Stimulated activated CD4-positive, alpha-beta T cell treated with anti-CD3 and anti-CD28 coated beads, Interleukin-4, amount 100 ng/mL, for 24 hours (primary cell): ENCODE measurements around the gene RFX5.
"Not testable (repeated sequence)": the region's sequence is repeated elsewhere in the genome, so short reads cannot be mapped to it uniquely, and the experiment has no call there.

Experiments
- DNase-seq: peaks from one replicate; pipeline ENCODE4 v3.0.0-alpha.2; 2020

RFX5 gene

DNA sequence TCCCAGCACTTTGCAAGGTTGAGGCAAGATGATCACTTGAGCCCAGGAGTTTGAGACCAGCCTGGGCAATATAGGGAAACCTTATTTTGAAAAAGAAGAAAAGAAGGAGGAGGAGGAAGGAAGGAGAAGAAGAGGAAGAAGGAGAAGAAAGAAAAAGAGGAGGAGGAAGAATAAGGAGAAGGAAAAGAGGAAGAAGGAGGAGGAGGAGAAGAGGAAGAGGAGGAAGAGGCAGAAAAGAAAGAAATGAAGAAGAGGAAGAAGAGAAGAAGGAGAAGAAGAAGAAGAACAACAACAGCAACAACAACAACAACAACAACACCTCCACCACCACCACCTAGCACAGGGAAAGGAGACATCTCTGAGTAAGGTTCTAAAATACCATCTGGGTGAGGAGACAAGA lies 14.8 kb upstream of the RFX5 start:
- no peak for DNase-seq

DNA sequence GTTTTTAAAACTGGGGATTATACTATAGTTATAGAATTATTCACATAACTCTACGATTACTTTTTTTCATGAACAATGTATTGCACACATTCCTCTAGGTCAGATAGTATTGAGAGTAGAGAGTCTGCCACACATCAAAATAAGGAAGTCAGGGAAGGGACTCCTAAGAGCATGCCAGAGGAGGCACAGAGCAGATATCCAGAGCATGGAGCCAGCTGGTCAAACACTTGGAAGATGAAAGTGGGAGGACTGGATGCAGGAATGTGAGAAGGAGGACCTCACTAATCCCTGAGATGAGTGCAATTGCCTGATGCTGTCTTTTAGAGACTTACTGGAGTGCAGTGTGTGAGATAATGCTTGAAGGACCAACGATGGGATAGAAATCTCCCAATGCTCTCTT lies 9.6 kb upstream of the RFX5 start:
- no peak for DNase-seq

DNA sequence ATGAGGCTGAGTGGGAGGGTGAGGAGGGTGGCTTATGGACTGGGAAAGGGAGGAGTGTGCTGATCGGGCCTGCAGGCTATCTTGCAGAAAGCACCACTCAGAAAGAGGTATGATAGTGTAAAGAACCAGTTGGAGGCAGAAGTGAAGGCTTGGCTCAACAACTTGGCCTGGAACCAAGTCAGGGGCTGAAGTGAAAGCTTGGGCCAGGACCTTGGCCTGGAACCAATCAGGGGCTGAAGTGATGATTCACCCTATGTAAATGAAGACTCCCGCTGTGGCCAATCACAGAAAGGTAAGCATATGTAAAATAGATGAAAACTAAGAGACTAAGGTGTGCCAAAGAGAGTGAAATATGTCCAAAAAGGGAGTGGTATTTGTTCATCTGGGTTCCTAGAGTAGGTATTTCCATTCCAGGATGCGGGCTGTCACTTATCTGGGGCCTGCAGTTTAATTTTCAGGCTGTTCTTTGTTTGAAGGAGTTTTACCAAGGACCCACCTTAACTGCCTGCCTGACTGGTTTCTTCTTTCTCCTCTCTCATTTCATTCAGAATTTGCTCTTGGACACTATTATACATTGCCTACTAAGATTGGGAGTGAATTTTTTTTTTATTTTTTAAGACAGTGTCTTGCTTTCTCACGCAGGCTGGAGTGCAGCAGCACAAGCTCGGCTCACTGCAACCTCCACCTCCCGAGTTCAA lies 5.1 kb upstream of the RFX5 start:
- no peak for DNase-seq

DNA sequence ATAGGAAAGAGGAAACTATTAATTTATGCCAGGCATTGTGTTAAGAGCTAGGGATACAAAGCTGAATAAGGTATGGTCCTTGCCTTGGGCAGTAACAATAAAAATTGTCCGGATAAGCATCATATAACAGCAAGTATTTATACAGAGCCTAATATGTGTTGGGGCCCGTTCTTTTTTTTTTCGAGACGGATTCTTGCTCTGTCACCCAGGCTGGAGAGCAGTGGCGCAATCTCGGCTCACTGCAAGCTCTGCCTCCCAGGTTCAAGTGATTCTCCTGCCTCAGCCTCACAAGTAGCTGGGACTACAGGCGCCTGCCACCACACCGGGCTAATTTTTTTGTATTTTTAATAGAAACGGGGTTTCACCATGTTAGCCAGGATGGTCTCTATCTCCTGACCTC lies 3.3 kb upstream of the RFX5 start:
- DNase-seq = not testable (repeated sequence)

DNA sequence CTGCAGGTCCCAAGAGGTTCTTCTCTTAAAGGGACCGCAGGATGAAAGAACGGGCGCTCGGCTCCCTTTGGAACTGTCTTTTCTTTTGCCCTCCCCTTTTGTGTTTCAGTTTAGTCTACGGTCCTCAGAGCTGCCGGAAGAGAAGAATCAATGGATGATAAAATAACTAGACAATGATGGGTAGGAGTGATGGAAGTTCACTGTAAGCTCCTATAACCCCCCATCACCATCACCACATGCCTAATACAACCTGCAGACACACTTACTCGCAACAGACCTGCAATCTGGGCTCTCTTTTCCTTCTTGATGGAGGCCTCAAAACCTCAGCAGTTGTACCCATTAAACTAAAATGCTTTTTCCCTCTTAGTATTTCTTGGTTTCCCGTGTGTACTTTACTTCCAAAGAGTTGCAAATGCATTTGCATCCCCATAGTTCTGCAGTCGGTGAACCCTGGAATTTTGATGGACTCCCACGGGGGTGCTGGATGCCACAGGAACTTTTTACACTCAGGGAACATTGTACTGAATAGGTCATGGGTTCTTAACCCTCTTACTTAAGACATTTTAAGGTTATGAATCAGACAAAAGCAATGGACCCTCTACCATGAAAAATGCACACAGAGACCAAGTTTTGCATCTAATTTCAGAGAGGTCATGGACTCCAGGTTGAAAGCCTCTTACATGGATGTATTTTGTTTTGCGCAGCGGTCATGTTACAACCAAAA lies 633 bp upstream of the RFX5 start:
- no peak for DNase-seq

DNA sequence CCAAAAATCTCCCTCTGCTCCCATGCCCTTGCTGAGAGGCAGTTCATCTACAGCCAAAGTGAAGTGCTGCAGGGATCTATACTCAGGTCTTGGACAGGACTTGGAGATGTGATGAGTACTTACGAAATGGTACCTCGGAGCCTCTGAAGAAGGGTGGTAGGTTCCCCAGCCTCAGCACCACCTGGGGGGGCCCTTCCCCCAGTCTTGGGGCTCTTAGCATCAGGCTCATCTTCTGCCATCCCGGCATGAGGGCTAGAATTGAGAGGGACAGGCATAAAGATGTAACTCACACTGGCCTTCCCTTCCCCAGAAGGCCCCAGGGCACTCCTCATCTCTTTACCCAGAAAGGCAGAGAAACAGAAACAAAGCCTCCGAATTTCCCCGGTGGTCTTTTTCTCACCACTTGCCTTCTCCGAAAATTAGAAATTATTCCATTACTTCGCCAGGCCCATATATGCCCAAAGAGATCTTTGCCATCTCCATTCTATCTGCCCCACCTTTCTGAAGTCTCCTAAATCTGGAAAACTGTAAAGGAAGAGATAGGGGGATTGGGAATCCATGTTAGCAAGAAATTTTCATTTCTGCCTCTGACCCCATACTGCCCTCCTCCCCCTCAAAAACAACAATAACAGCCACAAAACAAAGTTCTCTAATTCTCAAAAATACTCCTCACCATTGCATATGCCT lies 827 bp downstream of the RFX5 start:
- DNase-seq = no peak

DNA sequence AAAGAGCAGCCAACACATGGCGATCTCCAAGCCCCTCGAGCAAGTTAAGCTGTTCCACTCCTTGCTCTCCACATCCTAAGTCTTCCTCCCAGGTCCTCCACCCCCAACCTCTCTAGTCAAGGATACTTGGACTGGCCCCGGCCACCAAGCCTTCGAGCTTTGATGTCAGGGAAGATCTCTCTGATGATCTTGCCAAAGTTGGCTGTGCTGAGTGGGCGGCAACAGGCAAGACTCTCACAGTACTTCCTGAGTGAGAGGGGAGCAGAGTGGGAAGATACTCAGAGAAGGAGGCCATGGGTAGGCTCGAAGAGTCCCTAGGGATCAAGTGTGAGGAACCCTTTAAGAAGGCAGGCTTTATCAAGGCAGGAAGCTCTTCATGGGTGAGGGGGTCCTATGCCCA lies 2.8 kb downstream of the RFX5 start:
- no peak for DNase-seq

DNA sequence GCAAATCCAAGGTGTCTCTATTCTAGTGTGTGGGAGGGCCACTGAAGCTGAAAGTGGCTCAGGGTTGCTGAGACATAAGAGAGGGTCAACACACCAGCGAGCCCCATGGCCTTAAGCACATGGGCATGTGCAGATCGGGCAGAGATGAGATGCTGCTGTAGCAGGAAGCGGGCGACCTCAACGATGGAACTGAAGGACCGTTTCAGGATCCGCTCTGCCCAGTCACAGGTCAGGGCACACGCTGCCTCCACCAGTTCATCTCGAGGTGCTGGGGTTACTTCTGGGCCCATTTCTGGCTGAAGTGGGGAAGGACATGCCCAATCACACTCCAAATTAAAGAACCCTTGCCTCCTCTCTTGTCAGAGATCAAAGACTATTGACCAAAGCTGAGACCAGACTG lies 3.5 kb downstream of the RFX5 start:
- DNase-seq = no peak

DNA sequence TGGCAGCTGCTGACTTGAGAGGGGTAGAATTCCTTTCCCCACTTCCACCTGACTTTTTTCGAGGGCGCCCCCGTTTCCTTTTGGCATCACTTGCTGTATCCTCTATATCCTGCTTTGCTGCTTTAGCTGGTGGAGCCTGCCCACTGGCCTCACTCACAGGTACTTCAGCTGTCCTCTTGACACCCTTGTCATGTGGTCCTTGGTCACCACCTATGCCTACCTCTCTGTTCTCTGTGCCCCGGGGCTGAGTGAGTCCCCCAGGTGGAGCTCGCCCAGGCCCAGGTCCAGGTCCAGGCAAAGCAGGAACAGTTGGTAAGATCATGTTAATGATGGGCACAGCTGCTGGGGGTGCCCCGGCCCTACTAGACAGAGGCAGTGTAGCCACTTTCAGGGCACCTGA lies 4.5 kb downstream of the RFX5 start:
- DNase-seq = no peak

DNA sequence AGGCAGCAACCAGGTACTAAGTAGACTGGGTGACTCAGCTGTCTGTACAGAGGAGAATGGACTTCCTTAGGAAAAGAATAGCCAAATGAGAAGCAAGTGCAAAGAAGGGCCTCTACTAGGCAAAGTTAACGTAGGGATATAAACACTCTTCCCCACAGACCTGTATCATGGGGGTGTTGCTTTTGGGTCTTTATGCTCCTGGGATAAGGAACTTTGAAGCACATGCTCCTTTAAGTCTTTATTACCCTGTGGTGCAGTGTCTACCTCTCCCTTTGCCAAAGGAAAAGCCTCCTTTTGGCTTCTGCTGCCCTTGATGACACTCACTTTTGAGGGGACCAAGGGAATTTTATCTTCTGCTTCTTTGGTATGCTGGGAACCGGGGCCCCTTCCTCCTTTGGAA lies 5.0 kb downstream of the RFX5 start:
- no peak for DNase-seq

DNA sequence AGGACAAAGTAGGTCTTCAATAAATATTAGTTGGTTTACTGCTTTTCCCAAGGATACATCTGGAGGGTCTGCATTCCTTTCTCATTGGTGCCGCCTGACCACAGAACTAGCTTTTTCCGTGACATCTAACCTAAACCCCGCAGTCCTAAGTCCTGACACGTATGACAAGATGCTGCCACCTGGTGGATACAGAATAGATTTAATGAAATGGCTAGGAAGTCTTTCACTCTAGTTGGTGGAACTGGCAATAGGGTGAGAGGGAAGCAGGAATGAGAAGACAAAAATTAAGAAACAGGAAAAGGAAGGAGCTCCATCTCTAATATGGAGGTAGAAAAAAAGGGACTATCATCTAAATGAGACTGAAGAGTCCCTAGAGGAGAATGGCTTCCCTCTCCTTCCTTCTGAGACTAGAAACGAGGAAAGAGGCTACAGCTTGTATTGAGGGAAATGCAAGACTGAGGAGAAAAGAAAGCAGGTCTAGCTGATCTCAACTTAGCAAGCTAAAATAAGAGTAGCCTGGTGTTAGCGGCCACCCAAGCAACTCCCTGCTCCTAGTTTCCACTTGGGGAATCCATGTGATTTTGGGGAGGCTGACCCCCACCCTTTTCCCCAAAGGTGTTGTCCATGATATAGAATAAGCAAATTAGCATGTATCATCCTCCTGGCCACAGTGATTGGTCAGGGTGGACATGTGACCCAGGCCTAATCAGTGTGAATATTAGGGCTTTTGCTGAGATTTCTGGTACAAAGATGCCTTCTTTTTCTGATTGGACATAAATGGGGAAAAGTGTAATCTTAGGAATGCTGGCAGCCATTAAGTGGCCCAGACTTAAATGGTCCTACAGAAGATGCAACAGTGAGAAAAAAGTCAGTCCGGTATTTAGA lies 5.9 kb downstream of the RFX5 start:
- DNase-seq = peak; percentile 60

DNA sequence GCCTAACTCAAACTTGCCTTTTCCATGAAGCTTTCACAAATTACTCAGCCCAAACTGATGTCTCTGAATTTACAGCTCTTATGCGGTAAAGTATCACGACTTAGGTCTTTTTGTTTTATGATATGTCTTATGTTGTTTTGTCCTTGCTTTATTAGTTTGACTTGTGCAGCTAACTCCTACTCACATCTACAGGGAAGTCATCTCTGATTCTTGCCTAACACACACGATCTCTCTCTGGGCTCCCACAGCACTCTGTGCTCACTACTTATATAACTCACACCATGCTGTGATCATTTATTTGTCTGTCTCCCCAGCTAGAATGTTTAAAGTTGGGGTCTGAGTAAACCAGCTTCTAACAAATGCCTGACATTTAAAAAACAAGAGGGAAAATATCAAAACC lies 10.5 kb downstream of the RFX5 start:
- no peak for DNase-seq

DNA sequence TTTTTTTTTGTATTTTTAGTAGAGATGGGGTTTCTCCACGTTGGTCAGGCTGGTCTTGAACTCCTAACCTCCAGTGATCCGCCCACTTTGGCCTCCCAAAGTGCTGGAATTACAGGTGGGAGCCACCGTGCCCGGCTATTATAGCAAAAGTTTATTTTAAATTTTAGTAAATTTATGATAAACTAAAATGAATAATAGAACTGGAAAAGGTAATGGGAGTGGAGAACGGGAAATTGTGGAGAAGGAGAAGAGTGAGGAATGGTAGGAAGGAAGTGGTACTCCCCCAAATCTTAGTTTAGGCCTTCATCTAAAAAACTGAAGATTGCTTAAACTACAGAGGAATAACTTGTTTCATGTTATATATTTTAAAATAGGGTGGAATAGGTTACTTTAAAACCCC lies 12.2 kb downstream of the RFX5 start:
- DNase-seq = no peak

DNA sequence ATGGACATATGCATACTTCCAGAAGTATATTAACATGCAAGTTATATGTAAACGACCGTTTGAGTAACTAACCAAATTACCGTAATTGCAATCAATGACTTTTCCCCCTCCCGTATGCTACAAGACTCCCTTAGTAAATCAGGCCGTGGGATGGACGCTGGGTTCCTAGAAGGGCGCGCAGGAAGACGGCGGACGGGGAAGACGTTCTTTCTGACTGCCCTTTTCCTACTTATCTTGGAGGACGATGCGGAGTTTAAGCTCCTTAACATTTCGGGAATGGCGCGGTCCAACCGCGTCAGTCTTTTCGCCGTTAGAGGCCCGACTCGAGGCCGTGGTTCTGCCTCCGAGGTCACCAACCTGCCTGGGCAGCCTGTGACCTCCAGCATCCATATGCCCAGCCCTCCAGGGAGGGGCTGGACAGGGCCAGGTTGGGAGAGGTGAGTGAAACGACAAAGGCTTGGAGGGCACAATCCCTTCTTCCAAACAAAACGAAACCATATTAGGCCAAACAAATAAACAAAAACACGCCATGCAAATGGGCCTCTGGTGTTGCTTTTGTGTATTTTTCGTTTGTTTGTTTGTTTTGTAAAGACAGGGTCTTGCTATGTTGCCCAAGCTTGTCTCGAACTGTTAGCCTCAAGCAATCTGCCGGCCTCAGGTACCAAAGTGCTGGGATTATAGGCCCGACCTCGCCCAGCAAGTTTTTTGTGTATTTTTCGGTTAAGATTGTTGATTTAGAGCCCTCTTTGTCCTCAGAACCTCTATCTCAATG lies 19.0 kb downstream of the RFX5 start:
- DNase-seq = no peak

DNA sequence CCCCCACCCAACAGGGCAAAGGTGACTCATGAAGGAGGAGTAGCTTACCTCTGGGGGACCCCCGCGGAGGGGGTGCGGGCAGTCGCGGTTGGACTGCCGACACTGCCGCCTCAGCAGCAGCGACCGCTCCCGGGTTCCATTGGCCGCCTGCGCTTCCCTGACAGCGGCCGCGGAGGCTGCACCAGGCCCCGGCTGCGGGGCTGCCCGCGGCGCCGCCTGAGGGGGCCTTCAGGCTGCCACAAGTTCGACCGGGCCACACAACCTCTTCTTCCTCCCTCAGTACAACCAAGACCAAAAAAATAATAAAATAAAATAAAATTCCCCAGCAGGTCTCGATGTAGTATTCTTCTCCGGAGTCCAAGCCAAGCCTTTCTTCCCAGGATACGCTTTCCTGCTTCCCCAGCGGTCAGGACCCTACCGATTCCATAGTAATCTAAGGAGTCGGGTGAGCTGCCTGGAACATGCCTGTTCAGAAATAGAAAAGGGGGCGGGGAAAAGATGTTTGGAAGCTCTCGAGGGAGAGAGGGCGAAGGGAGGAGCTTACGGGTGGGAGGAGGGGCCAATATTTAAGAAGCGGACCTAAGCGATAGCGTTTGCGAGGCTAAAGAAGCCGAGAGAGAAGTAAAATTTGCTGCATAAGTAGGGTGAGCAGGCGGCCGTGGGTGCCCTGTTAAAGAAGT lies 19.7 kb downstream of the RFX5 start, which contains the start of gene PI4KB:
TSS of gene PI4KB (minus strand) at position 194 of the 680 bp plus-strand sequence. CDS start 10,935 bp downstream, outside the sequence.
- peak; percentile 92 for DNase-seq

DNA sequence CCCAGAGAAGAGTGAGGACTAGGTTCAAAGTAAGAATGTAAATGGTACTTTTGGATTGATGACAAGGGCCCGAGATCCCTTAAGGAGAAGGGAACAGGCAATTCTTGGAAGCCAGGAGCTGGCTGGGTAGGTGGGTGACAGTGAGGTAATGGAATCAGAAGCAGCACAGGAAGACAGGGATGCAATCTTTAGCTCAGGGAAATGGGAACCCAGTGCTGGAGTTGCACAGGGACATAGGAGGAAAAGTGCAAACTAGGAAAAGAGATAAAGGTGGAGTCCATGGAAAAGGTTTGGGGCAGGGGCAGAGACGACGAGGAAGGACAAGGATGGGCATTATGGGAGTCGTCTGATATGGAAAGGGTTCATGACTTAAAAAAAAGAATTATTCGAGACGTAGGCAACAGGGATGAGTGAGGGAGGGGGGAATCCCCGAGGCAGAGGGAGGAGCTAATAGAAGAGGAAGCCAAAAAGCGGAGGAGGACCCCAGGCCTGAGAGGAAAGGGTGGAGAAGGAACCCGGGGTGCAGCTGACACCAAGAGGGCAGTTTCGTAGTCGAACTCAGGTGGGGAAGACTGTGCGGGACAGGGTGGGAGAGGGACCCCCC lies 20.3 kb downstream of the RFX5 start:
- DNase-seq = peak; percentile 68

DNA sequence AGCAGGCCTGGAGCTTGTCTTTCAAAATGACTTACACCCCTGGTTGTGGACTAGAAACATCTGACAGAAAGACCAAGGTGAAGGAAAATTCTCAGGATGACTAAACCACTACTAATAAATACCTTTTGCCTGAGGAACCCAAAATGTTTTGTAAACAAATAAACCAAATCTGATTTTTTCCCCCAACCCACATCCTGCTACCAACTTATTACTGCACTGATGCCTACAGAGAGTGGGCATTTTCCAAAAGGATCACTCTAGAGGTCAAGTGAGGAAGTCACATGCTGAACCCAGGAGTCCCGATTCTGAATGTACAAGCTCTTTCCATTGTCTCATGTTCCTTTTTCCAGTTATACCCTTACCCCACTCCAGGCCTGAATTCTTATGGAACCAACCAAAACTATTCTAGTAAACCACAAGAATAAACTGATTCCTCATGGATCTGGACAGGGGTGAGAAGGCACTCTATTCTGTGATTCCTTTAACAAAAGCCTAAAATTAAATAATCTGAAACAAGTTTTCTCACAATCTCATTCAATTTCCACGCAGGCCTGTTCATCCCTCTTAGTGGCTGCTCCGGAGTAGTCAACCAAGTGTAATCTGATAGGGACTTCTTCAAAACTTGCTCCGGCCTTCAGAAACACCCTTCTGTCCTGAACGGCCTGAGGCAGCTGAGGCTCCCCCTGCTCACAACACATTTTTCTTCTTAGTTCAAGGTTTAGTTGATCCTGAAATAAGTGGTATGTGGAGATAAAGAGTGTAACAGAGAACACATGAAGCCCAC lies 21.2 kb downstream of the RFX5 start:
- no peak for DNase-seq

DNA sequence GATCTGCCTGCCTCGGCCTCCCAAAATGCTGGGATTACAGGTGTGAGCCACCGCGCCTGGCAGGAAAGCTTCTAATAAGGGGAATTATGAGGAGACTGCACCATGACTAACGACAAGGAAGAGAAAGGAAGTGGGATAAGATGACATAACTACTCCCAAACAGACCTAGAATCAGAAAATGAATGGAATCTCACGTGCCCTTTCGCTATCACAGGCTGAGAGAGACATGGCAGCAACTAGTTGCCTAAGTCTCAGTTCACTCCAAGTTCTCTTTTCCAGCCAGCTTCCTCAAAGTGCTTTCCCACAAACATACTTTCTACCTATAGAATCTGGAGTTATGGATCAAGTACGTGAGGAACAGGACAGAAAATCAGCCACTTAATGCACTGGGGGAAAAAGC lies 21.8 kb downstream of the RFX5 start:
- no peak for DNase-seq

DNA sequence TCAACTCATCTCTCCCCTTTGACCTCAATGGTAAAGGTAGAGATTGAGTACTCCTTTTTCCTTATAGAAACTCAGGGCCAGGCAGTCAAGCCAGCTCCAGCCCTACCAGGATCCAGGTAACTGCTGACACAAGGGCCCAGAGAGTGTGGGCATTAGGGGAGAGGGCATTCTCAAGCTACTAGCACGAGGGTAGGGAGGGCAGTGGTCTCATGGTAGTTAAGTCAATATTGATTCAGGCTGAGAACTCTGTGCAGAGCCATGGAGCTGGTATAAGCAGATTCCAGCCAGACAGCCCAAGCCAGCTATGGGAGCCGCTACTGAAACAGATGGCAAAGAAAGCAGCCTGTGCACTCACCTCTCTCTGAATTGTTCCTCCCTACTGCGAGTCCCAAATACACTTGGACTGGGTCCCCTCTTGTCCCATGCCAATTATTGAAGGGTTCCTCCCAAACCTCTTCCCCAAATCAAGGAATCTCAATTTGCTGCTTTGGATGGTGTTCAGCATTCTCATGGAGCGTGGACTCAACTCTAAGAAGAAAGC lies 22.6 kb downstream of the RFX5 start:
- DNase-seq = no peak

DNA sequence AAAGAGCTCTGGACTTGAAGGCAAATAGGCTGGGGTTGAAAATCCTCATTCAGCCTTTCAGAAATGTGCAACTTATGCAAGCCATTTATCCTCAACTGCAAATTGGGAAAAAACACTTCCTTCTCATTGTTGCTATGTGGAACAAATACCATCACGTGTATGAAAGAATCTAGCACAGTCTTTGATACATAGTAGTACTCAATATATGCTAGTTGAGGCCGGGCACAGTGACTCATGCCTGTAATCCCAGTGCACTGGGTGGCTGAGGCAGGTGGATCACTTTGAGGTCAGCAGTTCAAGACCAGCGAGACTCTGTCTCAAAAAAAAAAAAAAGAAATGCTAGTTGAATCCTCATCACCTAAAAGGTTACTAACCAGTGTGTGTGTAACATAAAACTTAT lies 28.1 kb downstream of the RFX5 start:
- no peak for DNase-seq
